Chondrocyte (in vitro differentiated cells): ENCODE data around the gene SEMA3E. TPM values are rescaled to one million over a fixed set of nuclear protein-coding genes. Genes with fewer than 3 reads are reported as not detected.

Source experiments
- DNase-seq: peaks from one replicate; pipeline ENCODE4 v3.0.0; 2021; ENCODE audit warnings: mixed read lengths, low spot score
- H3K27ac Mint-ChIP-seq: one replicate; pipeline ENCODE4 v1.8.0; 2021; ENCODE audit warnings: mild to moderate bottlenecking, moderate library complexity, mixed read lengths; ENCODE audit not compliant: unreplicated experiment
- H3K27me3 Mint-ChIP-seq: 2 replicates; pipeline ENCODE4 v1.8.0; 2021; ENCODE audit warnings: low read depth, mixed read lengths
- H3K36me3 Mint-ChIP-seq: 2 replicates; pipeline ENCODE4 v1.8.0; 2021; ENCODE audit warnings: low read depth, mixed read lengths
- H3K4me1 Mint-ChIP-seq: 2 replicates; pipeline ENCODE4 v1.8.0; 2021; ENCODE audit warnings: low read depth, mild to moderate bottlenecking, mixed read lengths
- H3K4me3 Mint-ChIP-seq: one replicate; pipeline ENCODE4 v1.8.0; 2021; ENCODE audit warnings: mild to moderate bottlenecking, moderate library complexity, mixed read lengths; ENCODE audit not compliant: unreplicated experiment
- H3K9me3 Mint-ChIP-seq: 2 replicates; pipeline ENCODE4 v1.8.0; 2021; ENCODE audit warnings: low read depth, mixed read lengths
- CTCF ChIP-seq: fragments of 200-600 bp; sonication (generic); IDR thresholded peaks from 2 replicates; pipeline ENCODE4 v1.5.0; 2021; ENCODE audit warnings: antibody characterized with exemption, mild to moderate bottlenecking, moderate library complexity
- total RNA-seq: library from RNA; stranded (reverse); gene quantifications from 3 replicates; pipeline ENCODE4 v1.2.1, GENCODE V29; 2021

SEMA3E gene
- total RNA-seq, 1 donor from 2014 or later, result 3.7 TPM

GRCh38 chr7:83581667-83582435 is 67.1 kb downstream of the SEMA3E start:
- DNase-seq, result no peak

DNA sequence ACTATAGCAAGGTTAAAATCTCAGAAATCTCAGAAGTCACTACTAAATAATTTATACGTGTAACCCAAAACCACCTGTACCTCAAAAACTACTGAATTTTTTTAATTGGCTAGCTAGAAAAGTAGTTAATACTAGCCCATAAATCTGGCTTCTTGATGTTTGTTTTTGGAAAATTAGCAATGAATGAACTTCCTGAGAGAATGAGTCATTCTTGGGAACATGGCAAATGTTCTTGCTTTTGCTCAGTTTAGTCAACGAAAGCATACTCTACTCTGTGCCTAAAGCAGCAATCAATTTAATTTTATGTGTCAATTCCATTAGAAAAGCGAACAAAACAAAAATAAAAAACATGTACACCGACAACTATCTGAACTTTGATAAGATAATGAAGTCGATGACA is 69.2 kb downstream of the SEMA3E start:
- no peaks in the 10 kb centered on the region for H3K36me3 Mint-ChIP-seq
- H3K4me3 Mint-ChIP-seq, result no peak overlapping the region
- H3K27ac Mint-ChIP-seq, result no peak overlapping the region
- peaks cover 8% of the 10 kb centered on the region for H3K4me1 Mint-ChIP-seq
- no peaks in the 10 kb centered on the region for H3K9me3 Mint-ChIP-seq
- no peak for TF ChIP-seq CTCF
- no peak for DNase-seq
- no peaks in the 10 kb centered on the region for H3K27me3 Mint-ChIP-seq

More at GRCh38 chr7:83581667-83582435, 67.1 kb downstream of the SEMA3E start:
- no peak for TF ChIP-seq CTCF
- Mint-ChIP-seq H3K9me3 (no peaks in the 10 kb centered on the region), H3K27me3 (no peaks in the 10 kb centered on the region), H3K4me3 (no peak overlapping the region), H3K4me1 (peaks cover 8% of the 10 kb centered on the region), H3K36me3 (no peaks in the 10 kb centered on the region), H3K27ac (no peak overlapping the region)

- TF ChIP-seq CTCF, result no peak
- Mint-ChIP-seq H3K4me1 (peaks cover 8% of the 10 kb centered on the region), H3K9me3 (no peaks in the 10 kb centered on the region), H3K27ac (no peak overlapping the region), H3K36me3 (no peaks in the 10 kb centered on the region), H3K4me3 (no peak overlapping the region), H3K27me3 (no peaks in the 10 kb centered on the region)
- no peak for DNase-seq
Measured at GRCh38 chr7:83575436-83575835, 73.5 kb downstream of the SEMA3E start.

DNA sequence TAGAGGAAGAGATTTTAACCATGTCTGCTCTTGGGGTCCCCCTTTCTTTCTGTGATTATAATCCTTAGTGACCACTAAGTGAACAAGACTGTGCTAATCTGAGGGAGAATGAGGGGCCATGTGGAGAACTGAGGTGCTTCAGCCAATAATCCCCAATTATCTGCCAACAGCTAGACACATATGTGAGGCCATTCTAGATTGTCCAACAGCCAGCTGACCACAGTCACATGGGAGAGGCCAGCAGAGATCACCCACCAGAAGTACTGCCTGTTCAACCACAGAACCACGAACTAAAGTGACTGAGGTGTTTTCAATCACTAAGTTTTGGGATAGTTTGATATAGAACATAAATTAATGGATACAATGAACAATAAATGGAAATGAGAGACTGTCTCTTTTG is 74.3 kb downstream of the SEMA3E start:
- Mint-ChIP-seq H3K27ac (no peak overlapping the region), H3K4me1 (peaks cover under 1% of the 10 kb centered on the region), H3K4me3 (no peak overlapping the region), H3K27me3 (no peaks in the 10 kb centered on the region), H3K36me3 (no peaks in the 10 kb centered on the region), H3K9me3 (no peaks in the 10 kb centered on the region)
- TF ChIP-seq CTCF, result no peak
- DNase-seq, result no peak

- Mint-ChIP-seq H3K9me3 (peaks cover 6% of the 10 kb centered on the region), H3K4me1 (no peaks in the 10 kb centered on the region), H3K4me3 (no peak overlapping the region), H3K27ac (no peak overlapping the region), H3K36me3 (peaks cover 2% of the 10 kb centered on the region), H3K27me3 (no peaks in the 10 kb centered on the region)
- no peak for DNase-seq
- no peak for TF ChIP-seq CTCF
Measured at GRCh38 chr7:83562960-83563359, 86.0 kb downstream of the SEMA3E start.
